GM12801 (cell line): ENCODE measurements around the gene HLCS.

Source experiments
- TF ChIP-seq, protein P1 (sequence below): IDR thresholded peaks from one replicate; pipeline ENCODE4 v1.5.1; 2011; ENCODE audit warnings: control low read depth; ENCODE audit not compliant: insufficient read length; ENCODE audit errors: extremely low read depth

HLCS gene

DNA sequence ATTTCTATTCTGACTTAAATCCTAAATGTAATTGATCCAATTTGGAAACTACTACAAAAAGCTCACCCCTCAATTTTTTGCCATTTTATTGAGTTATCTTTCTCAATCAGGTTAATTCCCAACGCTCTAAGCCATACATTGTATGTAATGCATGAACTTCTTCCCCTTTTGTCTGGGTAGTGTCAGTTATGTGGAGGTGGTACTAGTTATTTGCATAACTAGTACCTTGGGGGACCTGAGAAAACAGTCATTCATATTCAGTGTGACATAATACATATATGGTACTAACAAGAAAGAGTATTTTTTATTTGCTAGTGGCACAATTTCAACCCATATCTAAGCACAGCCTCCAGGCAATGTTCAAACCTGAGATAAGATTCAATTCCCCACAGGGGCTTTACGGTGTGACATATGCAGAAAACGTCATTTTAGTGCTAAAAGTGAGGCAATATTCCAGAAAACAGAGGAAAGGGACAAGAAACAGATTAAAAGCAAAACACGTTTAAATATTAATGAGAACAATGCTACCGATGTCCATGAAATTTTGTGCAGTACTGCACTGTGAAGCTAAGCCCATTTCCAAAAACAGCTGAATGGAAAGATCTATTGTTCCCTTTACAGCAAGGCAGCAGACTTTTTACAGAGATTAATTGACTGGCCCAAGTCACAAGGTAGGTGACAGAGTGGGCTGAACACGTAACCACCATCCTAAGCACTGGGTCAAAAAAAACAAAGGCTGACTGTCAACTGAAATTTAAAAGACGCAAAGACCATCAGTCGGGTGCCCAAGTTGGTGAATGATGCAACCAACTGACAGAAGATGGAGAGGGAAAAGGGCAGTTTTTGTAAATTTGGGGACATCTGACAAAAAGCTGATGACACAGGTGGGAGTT lies 1.4 kb downstream of the HLCS start:
- TF ChIP-seq, protein P1, sequence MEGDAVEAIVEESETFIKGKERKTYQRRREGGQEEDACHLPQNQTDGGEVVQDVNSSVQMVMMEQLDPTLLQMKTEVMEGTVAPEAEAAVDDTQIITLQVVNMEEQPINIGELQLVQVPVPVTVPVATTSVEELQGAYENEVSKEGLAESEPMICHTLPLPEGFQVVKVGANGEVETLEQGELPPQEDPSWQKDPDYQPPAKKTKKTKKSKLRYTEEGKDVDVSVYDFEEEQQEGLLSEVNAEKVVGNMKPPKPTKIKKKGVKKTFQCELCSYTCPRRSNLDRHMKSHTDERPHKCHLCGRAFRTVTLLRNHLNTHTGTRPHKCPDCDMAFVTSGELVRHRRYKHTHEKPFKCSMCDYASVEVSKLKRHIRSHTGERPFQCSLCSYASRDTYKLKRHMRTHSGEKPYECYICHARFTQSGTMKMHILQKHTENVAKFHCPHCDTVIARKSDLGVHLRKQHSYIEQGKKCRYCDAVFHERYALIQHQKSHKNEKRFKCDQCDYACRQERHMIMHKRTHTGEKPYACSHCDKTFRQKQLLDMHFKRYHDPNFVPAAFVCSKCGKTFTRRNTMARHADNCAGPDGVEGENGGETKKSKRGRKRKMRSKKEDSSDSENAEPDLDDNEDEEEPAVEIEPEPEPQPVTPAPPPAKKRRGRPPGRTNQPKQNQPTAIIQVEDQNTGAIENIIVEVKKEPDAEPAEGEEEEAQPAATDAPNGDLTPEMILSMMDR, result no peak

DNA sequence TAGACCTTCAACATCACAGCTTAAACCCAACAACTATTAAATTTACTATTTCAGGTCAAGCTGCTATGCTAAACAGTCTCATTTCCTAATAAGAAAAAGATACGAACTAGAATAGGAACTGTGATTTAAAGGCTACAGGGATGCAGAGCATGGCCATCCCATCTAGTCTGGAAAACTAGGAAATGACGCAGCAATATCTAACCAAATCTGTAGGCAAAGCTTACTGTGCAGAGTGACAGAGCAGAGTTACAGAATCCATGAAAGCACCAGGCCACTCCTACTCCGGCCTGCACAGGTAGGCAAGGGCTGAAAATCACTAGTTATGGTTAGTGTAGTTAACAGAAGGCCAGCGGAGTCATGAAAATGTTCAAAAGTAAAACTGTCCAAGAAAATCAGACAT lies 2.1 kb downstream of the HLCS start:
- TF ChIP-seq, protein P1, result no peak

DNA sequence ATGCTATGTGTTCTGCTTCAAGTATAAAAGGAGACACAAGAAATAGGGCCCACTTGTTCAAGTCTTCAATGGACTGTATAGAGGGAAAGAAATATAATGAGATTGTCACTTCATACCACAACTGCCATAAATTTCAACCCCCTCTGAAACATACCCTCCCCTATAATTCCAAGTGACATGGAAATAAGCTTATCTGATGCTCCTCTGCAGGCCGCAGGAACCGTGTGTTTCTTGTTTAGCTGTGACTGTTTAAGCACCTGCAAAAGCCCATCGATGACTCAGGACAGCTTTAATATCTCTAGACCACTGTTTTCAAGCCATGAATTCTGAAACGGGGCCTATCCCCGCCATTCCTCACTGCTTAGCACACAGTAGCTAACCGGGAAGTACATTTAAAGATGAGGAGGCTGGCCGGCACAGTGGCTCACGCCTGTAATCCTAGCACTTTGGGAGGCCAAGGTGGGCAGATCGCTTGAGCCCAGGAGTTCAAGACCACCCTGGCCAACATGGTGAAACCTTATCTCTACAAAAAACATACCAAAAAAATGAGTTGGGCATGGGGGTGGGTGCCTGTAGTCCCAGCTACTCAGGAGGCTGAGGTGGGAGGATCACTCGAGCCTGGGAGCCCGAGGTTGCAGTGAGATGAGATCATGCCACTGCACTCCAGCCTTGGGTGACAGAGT lies 4.2 kb downstream of the HLCS start:
- TF ChIP-seq, protein P1, result no peak

DNA sequence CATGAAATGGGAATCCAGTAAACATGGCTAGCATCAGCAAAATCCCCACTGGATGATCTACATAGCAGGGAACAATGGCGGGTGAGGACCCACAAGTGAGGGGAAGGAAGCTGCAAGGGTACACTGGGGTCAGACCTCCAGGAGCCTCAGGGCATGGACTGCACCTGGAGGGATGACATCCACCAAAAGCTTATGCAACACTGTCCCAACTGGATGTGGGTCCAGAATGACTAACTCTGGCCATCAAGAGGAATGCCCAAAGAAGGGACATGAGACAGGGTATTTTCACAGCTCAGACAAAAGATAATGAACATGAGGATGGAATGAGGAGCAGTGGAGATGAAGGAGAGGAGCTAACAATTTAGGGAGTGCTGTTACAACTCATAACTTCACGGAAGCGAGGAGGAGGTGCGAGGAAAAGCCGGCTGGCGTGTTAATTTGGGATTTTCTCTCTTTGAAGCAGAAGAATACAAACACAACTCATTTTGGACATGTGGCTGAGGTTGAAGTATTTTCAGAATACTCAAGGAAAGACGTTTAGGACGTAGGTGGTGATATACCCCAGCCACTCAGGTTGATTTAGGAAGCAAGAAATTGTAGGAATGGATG lies 5.7 kb downstream of the HLCS start:
- TF ChIP-seq, protein P1, result no peak

DNA sequence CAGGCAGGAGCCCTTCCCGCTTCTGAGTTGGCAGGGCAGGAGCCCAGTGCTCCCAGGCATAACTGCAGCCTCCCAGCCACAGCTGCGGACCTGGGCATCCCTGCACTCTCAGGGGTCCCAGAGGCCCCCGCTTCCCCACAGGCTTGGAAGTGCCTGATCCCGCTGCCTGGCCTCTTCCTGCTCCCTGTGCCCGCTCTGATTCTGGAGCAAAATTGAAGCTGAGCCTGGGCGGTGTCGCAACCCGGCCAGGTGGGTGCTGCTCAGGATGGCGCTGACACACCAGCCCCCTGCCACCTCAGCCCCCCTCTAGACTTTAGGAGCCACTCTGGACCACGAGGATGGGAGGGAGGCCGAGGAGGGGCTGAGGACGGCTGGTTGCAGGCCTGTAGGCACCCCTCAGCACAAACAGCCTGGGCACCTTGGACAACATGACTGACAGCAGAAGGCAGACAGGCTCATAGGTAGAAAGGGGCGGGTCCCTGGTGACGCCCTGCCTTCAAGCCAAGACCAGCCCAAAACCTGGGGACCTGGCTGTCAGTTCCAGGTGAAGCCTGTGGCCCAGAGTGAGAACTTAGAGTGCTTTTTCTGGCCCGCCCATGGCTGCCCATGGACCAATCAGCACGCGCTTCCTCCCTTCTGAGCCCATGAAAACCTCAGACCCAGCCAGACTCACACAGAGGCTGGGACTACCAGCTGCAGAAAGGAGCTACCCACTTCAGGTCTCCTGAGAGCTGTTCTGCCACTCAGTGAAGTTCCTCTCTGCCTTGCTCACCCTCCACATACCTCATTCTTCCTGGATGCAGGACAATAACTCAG lies 7.2 kb downstream of the HLCS start:
- TF ChIP-seq, protein P1, result no peak

DNA sequence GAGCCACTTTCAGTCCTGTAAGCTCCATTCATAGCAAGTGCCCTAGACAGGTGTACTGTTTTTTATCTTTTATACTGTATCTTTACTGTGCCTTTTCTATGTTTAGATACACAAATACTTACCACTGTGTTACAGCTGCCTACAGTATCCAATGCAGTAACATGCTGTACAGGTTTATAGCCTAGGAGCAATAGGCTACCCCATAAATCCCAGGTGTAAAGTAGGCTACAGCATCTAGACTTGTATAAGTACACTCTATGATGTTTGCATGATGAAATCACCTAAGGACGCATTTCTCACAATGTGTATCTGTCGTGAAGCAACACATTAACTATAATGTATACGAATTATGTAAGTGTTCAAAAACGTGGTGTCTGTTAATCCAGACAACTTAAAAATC lies 10.7 kb downstream of the HLCS start:
- TF ChIP-seq, protein P1, result no peak
